OCI-LY7 (cell line): Measurements from ENCODE around the gene HMX3. TPM values are rescaled to one million over a fixed set of nuclear protein-coding genes. Genes with fewer than 3 reads are reported as not detected.

Experiments
- total RNA-seq, 2 experiments: library from RNA; depleted of rRNA in 1 of 2; stranded (reverse); fragments of >200 nt in 1 of 2; shearing (Covaris generic) in 1 of 2; gene quantifications; 2 replicates each; pipeline ENCODE4 v1.2.3, GENCODE V29; 2014 to 2022

Gene HMX3
- total RNA-seq, 2 experiments from 2014 or later, result 0.44 TPM; not detected in 1

Other genes starting within 250 kb of the HMX3 start
- not detected in 2 replicates for gene FAM24A, start 225.4 kb upstream of the HMX3 start, total RNA-seq (2014; rRNA removed; shearing (Covaris generic))
- gene FAM24A, start 225.4 kb upstream of the HMX3 start, total RNA-seq (2022), result not detected in 2 replicates
- 5.5 and 8.0 TPM in 2 replicates for gene C10orf88, start 181.7 kb upstream of the HMX3 start, total RNA-seq (2014; rRNA removed; shearing (Covaris generic))
- 9.4 and 11.9 TPM in 2 replicates for gene C10orf88, start 181.7 kb upstream of the HMX3 start, total RNA-seq (2022)
- 4.9 and 7.4 TPM in 2 replicates for gene PSTK, start 155.6 kb upstream of the HMX3 start, total RNA-seq (2014; rRNA removed; shearing (Covaris generic))
- gene PSTK, start 155.6 kb upstream of the HMX3 start, total RNA-seq (2022), result 8.0 and 8.9 TPM in 2 replicates
- 3.7 and 5.1 TPM in 2 replicates for gene IKZF5, start 127.2 kb upstream of the HMX3 start, total RNA-seq (2014; rRNA removed; shearing (Covaris generic))
- gene IKZF5, start 127.2 kb upstream of the HMX3 start, total RNA-seq (2022), result 15.2 and 15.8 TPM in 2 replicates
- 3.7 and 3.8 TPM in 2 replicates for gene ACADSB, start 127.0 kb upstream of the HMX3 start, total RNA-seq (2014; rRNA removed; shearing (Covaris generic))
- 13.4 and 14.7 TPM in 2 replicates for gene ACADSB, start 127.0 kb upstream of the HMX3 start, total RNA-seq (2022)
- 1.2 and 2.0 TPM in 2 replicates for gene HMX2, start 12.2 kb downstream of the HMX3 start, total RNA-seq (2014; rRNA removed; shearing (Covaris generic))
- gene HMX2, start 12.2 kb downstream of the HMX3 start, total RNA-seq (2022), result 1.7 and 2.4 TPM in 2 replicates
- 437 and 526 TPM in 2 replicates for gene BUB3, start 18.4 kb downstream of the HMX3 start, total RNA-seq (2014; rRNA removed; shearing (Covaris generic))
- gene BUB3, start 18.4 kb downstream of the HMX3 start, total RNA-seq (2022), result 312 and 335 TPM in 2 replicates